NOMO-1 treated with dmso at 0.1 percent for 144 hours (cell line): Measurements from ENCODE around the gene TLE4.

Experiments
- DNase-seq: peaks from one replicate; lab custom pipeline; 2025; ENCODE audit not compliant: unreplicated experiment; lab: John Stamatoyannopoulos, UW

The TLE4 gene

GRCh38 chr9:79684711-79685575 is 113.2 kb downstream of the TLE4 start:
- DNase-seq: no peak

DNA sequence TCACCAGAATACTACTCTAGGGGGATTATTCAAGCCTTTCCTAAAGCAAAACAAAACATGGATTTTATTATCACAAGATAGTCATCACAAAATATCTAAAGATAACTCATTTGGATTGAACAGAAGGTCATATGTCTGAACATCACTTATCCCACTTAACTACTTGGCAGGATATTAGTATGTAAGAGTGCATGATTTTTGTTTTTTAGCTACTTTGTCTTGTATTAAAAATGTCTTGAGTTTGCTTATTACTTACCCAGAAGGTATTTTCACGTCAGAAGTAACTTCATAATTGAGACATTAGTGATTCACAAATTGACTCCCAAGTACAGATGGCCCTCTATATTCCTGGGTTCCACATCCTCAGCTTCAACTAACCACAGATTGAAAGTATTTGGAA is 113.8 kb downstream of the TLE4 start:
- no peak for DNase-seq

- no peak for DNase-seq
These were observed 114.8 kb downstream of the TLE4 start for GRCh38 chr9:79686381-79687130.

DNA sequence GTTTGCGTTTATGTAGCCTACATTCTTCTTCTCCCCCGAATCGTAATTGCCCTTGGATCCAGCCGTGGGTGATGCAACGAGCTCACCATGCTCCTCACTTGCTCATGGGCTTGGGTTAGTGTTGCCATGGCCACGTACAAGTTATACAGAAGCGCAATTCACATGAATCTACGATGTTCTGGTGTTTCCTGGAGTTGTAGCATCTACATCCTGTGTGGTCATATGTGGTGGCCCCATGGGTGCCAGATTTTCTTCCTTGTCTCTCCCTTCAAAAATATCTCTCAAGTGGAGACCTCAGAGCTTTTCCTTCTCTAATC is 115.3 kb downstream of the TLE4 start:
- DNase-seq: no peak

DNA sequence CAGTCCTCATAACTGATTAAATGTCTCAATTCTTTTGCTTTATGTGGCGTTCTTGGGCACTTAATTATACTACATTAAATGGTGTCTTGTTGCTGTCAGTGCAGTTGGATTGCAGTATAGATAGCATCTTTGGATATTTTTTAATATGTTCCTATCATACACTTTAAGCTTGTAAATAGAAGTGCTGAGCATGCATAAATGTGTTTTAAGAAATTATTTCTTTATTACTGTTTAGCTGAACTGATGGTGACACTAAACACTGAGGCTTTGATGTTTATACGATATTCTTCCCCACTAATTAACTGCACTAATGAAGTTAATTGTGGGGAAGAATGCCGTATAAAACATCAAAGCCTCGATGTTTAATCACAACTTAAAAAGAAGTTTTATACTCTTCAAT is 116.6 kb downstream of the TLE4 start:
- DNase-seq: no peak

GRCh38 chr9:79689576-79689975 is 117.8 kb downstream of the TLE4 start:
- no peak for DNase-seq

GRCh38 chr9:79691496-79691895 is 119.7 kb downstream of the TLE4 start:
- no peak for DNase-seq

DNA sequence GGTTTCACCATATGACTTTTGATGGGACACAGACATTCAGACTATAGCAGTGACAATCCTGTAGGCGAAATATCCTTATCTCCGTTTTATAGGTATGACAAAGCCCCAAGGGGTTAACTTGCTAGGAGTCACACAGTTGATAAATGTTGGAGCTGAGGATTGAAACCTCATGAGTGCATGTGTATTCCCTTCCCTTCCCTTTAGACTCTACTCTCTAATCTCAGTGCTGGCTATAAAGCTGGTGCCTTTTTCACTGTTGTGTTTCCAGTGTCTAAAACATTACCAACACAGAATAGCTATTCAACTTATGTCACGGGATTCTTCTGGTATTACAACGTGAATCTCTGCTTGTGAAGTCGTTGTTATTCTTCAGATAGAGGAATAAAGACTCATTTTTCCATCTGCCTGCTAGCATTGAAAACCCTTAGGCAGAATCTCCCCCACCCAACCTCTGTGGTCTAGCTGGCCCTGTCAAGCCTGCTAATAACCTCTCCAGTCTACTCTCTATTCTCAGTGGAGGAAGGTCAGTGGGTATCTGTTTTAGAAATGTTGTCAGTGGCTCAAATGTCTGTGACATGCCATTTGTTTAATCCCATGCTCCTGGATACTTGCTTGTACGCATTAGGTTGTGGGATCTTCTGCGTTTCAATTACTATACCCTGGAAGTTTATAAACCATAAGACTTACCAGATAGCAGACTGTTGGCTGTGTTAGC is 121.2 kb downstream of the TLE4 start:
- no peak for DNase-seq

GRCh38 chr9:79693750-79694149 is 122.0 kb downstream of the TLE4 start:
- DNase-seq: no peak

DNA sequence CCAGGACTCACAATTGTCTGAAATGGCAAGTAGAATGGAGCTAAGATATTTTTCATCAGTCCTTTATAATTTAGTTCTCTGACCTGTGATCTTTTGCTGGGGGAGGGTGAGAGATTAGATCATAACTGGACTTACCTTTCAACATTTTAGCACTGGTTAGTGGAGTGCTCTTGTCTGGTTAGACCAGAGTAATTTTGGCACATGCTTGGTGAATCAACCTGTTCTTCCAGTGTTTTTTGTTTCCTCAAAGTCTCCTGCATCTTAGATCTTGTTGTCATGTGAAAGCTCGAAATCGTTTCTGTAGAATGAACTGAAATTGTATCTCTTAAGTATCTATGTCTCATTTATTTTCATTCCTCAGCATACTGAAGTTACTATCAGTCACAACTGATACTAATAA is 122.4 kb downstream of the TLE4 start:
- no peak for DNase-seq

DNA sequence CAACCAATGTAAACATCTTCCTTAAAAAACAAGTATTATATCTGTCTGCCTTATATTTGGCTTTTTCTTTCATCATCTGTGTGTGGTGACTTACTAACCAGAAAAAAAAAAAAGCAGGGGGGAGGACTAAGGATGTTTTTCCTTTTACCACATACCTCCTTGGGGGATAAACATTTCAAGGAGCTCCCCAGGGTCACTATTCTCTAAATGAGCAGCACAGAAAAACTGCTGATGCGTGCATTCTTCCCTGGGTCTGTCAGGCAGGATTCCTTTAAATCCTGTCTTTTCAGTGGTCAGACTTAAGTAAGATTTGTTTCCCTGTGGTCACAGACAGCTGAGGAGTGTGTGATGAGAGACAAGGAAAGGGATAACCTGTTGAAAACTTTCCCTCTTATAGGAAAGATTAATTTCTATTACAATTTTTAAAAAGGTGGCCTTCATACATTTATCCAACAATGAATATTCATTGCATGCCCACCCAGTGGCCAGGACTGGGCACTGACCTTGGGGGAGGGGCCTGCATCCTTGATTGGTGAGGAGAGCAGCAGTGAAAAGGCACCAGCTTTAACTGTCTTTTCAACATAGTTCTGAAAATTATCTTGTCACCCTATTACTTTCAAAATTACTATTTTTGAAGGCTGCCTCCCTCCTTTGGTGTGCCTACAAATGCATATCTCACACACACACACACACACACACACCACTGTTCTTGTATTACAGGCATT is 123.1 kb downstream of the TLE4 start:
- DNase-seq: no peak

DNA sequence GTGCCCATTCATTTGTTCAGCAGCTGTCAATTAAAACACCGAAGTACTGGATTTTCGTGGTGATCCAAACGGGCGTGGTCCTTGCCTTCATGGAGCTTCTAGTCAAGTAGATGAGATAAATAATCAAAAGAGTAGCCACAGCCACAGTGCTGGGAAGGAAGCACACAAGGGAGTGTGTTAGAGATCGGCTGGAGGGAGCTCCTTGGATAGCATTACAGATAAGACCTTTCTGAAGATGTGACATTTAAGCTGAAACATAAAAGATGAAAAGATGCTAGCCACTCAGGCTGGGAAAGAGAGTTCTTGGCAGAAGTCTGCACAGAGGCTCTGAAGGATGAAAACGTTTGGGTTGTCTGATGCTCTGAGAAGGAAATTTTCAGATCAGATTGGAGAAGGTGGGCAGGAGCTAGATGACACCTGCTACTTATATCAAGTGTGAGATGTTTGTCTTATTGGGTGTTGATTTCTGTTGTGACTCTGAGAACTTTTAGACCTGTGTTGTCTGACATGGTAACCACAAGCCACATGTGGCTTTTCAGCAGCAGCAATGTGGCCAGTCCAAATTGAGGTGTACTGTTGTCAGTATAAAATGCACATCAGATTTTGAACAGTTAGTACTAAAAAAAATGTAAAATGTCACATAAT is 123.9 kb downstream of the TLE4 start:
- DNase-seq: no peak

- no peak for DNase-seq
These were observed 127.2 kb downstream of the TLE4 start for GRCh38 chr9:79698967-79699366.

- DNase-seq: no peak
These were observed 127.7 kb downstream of the TLE4 start for GRCh38 chr9:79699479-79699878.

- DNase-seq: no peak
These were observed 129.0 kb downstream of the TLE4 start for GRCh38 chr9:79700607-79701360.

DNA sequence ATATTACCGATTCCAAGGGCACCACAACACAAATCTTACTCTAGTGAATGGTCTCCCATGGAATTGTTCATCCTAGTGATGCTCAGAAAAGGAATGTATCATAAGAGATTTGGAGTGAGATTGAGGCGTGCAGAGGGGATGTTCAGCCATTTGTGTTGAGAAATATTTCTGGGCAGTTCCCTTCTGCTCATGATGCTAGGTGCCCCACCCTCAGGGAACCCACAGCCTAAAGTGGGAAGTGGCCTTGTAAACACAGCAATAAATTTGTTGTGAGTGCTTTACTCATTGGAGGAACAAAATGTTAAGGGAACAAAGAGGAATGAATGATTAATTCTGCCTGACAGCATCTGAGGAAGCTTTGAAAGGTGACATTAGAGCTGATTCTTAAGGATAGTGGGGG is 129.9 kb downstream of the TLE4 start:
- peak; percentile 52 for DNase-seq

DNA sequence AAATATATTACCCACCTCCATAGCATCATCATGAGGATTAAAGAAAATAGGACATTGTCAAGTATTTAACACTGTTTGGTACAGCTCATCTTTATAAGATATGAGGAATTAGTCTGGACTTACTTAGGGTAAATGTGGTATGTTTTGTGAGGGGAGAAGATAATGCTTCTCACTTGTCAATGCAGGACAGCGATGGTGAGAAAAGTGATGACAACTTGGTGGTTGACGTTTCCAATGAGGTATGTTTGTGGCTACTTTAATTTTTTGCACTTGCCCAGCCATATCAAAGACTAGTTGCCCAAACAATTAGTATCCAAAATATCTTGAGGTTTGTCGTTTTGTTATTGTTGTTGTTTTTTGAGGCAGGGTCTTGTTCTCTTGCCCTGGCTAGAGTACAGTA is 133.9 kb downstream of the TLE4 start:
- no peak for DNase-seq

DNA sequence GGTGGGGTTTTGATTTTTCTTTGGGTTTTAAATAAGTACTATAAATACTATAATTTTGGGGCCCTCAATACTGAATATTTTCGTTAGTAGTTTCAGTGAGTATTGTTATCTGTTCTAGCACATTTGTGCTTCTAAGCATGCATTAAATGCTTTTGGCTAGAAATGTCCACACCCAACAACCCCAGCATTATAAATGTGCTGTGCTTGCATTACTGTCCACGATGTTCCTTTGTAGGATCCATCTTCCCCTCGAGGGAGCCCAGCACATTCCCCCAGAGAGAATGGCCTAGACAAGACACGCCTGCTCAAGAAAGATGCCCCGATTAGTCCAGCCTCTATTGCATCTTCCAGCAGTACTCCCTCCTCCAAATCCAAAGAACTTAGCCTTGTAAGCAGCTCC is 134.7 kb downstream of the TLE4 start:
- DNase-seq: no peak

- no peak for DNase-seq
These were observed 135.8 kb downstream of the TLE4 start for GRCh38 chr9:79707589-79707988.

- no peak for DNase-seq
These were observed 136.8 kb downstream of the TLE4 start for GRCh38 chr9:79708541-79708940.
